CD4-positive, alpha-beta T cell treated with Interferon alpha-2 for 1 hour (primary cell): ENCODE data around the gene POLA1.
"Not testable (repeated sequence)": the region's sequence is repeated elsewhere in the genome, so short reads cannot be mapped to it uniquely, and the experiment has no call there.

Experiments
- DNase-seq, 2 donors: peaks; one replicate each; pipeline ENCODE4 v3.0.0-alpha.2; 2020 to 2022

POLA1 gene, protein sequence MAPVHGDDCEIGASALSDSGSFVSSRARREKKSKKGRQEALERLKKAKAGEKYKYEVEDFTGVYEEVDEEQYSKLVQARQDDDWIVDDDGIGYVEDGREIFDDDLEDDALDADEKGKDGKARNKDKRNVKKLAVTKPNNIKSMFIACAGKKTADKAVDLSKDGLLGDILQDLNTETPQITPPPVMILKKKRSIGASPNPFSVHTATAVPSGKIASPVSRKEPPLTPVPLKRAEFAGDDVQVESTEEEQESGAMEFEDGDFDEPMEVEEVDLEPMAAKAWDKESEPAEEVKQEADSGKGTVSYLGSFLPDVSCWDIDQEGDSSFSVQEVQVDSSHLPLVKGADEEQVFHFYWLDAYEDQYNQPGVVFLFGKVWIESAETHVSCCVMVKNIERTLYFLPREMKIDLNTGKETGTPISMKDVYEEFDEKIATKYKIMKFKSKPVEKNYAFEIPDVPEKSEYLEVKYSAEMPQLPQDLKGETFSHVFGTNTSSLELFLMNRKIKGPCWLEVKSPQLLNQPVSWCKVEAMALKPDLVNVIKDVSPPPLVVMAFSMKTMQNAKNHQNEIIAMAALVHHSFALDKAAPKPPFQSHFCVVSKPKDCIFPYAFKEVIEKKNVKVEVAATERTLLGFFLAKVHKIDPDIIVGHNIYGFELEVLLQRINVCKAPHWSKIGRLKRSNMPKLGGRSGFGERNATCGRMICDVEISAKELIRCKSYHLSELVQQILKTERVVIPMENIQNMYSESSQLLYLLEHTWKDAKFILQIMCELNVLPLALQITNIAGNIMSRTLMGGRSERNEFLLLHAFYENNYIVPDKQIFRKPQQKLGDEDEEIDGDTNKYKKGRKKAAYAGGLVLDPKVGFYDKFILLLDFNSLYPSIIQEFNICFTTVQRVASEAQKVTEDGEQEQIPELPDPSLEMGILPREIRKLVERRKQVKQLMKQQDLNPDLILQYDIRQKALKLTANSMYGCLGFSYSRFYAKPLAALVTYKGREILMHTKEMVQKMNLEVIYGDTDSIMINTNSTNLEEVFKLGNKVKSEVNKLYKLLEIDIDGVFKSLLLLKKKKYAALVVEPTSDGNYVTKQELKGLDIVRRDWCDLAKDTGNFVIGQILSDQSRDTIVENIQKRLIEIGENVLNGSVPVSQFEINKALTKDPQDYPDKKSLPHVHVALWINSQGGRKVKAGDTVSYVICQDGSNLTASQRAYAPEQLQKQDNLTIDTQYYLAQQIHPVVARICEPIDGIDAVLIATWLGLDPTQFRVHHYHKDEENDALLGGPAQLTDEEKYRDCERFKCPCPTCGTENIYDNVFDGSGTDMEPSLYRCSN (N-terminal part only)

GRCh38 chrX:24693453-24694202 lies at the start of gene POLA1:
TSS of gene POLA1 (plus strand) at chrX:24693918. CDS start at chrX:24693962, 44 bp downstream.
- peak; percentile 68 to 75 for DNase-seq

GRCh38 chrX:24646006-24646405 lies 47.7 kb upstream of the POLA1 start:
- DNase-seq, result no peak

DNA sequence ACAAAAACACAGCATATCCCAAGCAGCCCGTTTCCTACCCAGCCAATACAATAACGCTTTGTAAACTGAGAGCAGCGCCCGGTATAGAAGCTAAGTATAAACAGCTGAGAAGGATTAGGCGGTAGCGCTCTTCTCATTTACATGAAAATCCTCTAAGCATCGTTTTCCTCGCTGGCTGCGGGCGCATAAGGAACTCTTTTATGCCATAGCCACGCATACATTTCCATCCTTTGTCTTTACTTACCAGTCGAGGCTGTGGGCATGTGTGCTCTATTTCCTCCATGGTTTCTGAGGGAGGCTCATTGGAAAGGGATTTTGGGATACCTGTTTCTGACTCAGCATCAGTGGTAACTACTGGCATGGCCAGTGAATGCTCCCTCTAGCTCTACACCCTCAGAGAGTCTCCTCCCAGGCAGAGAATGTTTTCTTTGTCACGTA lies 47.0 kb upstream of the POLA1 start:
- peak in 1 of 2 donors; percentile 0 for DNase-seq

DNA sequence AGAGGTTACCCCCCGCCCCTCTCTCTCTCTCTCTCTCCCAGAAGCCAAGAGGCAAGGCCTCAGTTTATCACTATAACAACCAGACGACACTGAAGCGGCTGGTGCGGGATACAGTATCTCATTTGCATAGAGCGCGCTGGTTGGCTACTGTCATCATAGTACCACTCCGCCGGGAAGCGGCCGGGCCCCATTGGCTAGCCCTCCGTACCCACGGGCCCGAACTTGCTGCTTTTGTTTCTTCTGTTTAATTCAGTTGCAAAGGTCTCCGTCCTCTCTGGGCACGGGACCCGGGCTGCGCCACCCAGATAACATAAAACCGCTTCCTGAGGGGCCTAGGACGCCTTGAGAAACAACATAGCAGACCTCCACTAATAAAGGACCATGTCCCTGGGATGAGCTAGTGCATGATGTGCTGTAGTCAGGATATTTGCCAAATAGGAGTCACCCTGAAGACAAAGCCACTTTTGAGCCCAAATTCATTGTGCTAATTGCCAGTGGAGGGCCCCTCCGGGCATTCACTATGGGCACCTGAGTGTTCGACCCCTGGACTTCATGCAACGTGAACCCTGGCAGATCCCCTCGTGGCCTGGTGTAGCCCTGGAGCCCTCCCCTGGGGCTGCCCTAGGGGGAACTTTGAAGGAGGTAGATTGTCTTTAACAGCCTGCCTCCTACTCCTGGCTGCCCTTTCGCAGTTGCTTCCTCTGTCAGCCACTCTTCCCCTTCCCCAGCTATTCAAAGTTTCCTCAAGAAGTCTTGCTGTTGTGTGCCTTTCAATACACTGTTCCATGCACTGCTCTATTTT lies 46.3 kb upstream of the POLA1 start, which contains the start of gene PCYT1B:
TSS of gene PCYT1B (minus strand) at position 91 of the 802 bp plus-strand sequence. CDS start 242 bp downstream, outside the sequence.
- DNase-seq, result peak; percentile 45 to 58

DNA sequence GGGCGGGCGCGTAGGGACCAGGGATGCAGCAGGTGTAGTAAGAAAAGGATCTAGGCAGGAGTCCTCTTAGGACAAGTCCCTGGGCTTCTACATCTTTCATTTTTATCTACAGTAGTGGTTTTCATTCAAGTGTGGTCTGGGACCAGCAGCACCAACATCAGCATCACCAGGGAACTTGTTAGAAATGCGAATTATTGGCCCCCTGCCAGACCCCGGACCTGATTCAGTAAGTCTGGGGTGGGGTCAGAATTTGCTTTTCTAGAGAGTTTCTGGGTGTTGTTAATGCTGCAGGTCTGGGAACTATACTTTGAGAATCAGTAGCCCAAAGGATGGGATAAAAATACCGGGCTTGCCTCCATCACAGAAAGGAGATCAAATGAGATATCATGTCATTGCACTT lies 45.2 kb upstream of the POLA1 start:
- DNase-seq, result no peak

DNA sequence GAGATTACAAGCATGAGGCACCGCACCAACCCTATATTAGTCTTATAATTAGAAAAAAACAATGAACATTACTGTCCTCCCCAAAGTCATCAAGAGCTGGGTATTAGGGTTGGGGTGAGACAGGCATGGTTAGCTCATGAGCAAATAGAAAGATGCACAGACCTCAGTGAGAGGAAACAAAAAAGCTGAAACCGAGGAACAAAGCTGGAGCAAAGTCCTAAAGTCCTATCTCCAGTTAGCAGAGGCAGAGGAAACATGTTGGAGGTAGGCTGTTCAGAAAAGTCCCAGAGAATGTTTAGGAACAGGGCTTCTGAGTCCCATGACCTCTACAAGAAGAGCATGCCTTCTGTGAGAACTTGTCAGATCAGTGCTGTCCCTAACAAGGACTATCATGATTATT lies 41.9 kb upstream of the POLA1 start:
- DNase-seq, result no peak

DNA sequence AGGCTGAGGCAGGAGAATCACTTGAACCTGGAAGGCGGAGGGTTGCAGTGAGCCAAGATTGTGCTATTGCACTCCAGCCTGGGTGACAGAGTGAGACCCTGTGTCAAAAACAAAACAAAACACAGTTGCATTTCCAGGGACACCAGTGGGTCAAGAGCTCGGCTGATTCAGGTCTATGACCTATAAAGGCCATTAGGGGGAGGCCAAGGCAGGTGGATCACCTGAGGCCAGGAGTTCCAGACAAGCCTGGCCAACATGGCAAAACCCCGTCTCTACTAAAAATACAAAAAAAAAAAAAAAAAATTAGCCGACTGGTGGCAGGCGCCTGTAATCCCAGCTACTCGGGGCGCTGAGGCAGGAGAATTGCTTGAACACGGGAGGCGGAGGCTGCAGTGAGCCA lies 38.0 kb upstream of the POLA1 start:
- not testable (repeated sequence) for DNase-seq

- DNase-seq, result no peak
Measured at GRCh38 chrX:24657671-24658386, 35.9 kb upstream of the POLA1 start.

DNA sequence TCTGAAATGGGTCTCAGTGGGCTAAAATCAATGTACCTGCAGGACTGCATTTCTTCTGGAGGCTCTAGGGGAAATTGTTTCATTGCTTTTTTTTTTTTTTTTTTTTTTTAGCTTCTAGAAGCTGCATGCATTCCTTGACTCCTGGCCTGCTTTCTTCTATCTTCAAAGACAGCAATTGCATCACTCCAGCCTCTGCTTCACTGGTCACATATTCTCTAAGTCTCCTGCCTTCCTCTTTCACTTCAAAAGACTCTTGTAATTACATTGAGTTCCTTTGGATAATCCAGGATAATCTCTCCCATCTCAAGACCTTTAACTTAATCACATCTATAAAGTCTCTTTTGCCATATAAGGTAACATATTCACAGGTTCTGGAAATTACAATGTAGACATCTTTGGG lies 35.3 kb upstream of the POLA1 start:
- no peak for DNase-seq

DNA sequence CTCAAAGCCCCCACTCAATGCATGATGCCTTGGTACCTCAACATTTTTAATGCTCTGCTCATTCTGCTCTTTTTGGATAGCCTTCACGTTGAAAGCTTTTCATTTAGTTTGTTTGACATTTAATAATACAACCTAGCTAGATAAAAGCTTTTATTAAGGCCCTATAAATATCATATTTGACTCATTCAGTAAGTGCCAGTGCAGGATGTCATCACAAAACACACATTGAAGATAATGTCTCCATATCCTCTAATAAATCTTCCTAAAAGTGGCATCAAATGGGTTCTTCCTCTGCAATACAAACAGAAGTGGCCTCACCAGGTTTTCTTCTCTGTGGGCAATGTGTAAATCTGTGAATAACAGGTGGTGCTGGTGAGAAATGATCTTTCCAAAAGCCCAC lies 34.6 kb upstream of the POLA1 start:
- DNase-seq, result no peak

DNA sequence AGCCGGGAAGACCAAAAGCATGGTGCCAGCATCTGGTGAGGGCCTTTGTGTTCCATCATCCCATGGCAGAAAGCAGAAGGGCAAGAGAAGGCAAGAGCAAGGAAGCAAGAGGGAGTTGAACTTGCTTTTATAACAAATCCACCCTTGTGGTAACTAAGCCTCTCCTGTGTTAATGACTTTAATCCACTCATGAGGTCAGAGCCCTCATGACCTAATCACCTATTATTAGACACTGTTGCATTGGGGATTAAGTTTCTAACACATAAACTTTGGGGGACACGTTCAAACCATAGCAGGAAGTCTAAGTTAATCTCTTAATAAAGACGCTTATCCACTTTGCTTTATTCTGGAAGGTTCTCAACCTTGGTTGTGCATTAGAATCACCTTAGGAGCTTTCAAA lies 34.1 kb upstream of the POLA1 start:
- no peak for DNase-seq

GRCh38 chrX:24661292-24661691 lies 32.4 kb upstream of the POLA1 start:
- no peak for DNase-seq

DNA sequence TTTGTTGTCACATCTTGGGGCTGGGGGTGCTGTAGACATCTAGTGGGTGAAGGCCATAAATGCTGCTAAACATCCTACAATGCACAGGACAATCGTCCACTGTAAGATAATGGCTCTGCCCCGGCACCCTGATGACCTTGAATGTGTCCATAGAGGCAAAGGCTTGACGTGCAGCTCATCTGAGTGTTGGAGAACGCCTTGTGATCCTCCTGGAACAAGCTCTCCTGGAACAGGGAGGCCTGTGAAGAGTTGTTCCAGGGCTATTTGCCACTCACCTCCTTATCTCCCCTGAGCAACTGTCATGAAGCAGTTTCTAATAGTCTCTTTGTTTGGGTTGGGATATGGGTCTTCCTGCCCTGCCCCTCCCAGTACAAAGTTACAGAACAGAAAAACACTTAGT lies 31.4 kb upstream of the POLA1 start:
- no peak for DNase-seq

GRCh38 chrX:24668111-24668510 lies 25.6 kb upstream of the POLA1 start:
- no peak for DNase-seq

GRCh38 chrX:24672701-24673190 lies 21.0 kb upstream of the POLA1 start:
- no peak for DNase-seq

GRCh38 chrX:24673424-24673823 lies 20.3 kb upstream of the POLA1 start:
- no peak for DNase-seq

- DNase-seq, result peak in 1 of 2 donors; percentile 11
Measured at GRCh38 chrX:24676403-24677024, 17.2 kb upstream of the POLA1 start.

DNA sequence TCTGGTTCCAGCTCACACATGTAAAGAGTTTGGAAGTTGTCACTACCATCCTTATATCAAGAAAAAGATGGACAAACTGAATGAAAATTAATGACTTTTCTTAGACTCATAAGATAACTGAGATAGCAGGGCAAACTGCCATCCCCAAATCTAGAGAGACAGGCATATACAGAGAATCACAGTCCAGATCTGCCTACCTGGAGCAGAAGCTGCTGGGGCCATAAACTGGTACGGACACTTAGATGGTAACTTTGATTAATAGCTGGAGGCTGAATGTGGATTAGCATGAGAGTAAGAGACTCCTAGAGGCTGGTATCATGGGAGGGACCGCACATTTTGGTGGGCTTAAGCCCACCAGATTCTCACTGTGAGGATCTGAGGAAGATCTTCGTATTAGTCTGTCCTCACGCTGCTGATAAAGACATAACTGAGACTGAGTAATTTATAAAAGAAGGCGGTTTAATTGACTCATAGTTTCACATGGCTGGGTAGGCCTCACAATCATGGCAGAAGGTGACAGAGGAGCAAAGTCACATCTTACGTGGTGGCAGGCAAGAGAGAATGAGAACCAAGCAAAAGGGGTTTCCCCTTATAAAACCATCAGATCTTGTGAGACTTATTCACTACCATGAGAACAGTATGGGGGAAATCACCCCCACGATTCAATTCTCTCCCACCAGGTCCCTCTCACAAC lies 10.8 kb upstream of the POLA1 start:
- no peak for DNase-seq

DNA sequence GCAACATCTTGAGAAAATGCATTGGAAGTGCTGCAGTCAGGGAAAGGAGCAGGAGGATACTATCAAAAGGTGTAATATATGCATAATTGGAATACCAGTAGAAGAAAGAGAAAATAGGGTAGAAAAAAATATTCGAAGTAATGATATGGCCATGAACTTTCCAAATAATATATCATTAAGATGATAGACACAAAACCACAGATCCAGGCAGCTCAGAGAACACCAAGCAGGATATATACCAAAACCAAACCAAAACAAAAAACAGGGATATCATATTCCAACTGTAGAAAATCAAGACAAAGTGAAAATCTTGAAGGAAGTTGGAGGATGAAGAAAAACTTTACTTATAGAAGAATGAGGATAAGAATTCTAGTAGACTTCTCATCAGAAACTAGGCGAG lies 9.7 kb upstream of the POLA1 start:
- no peak for DNase-seq
